ENCODE data around the gene RFTN1.

- TF ChIP-seq CTCF (IDR thresholded peaks at IDR 0.05; ENCODE audit: low read depth, low read length, poor library complexity, severe bottlenecking) = no peak
- no peak for TF ChIP-seq EZH2phosphoT487 (IDR thresholded peaks at IDR 0.05; ENCODE audit: borderline replicate concordance, low read length)
Observed at GRCh38 chr3:16299746-16300145, 213.8 kb downstream of the RFTN1 start.

All from DOHH2 (cell line).